Fibroblast of lung (primary cell): ENCODE measurements around the gene SHROOM3. TPM values are rescaled to one million over a fixed set of nuclear protein-coding genes. Genes with fewer than 3 reads are reported as not detected.
"Not testable (repeated sequence)": the region's sequence is repeated elsewhere in the genome, so short reads cannot be mapped to it uniquely, and the experiment has no call there.

Experiments used
- DNase-seq, 2 donors: peaks; one replicate each; pipeline versions ENCODE4 v3.0.0 to v3.0.0-alpha.2; 2010; ENCODE audit warnings: low read depth in 2 of 2
- H2AFZ ChIP-seq: 2 replicates; pipeline ENCODE4 v1.5.1; 2012; ENCODE audit warnings: low read length, control low read depth, inconsistent platforms
- H3K27ac ChIP-seq: 2 replicates; pipeline ENCODE4 v1.5.1; 2011; ENCODE audit warnings: low read length, control low read depth; ENCODE audit not compliant: insufficient read depth
- H3K27me3 ChIP-seq: 2 replicates; pipeline ENCODE4 v1.5.1; 2011; ENCODE audit warnings: mild to moderate bottlenecking, low read length; ENCODE audit not compliant: control insufficient read depth, insufficient read depth
- H3K36me3 ChIP-seq: 2 replicates; pipeline ENCODE4 v1.5.1; 2011; ENCODE audit warnings: low read length; ENCODE audit not compliant: control insufficient read depth, insufficient read depth
- H3K4me1 ChIP-seq: 2 replicates; pipeline ENCODE4 v1.5.1; 2011; ENCODE audit warnings: low read length; ENCODE audit not compliant: control insufficient read depth, insufficient read depth; ENCODE audit errors: extremely low read depth
- H3K4me2 ChIP-seq: 2 replicates; pipeline ENCODE4 v1.5.1; 2011; ENCODE audit warnings: low read length, control low read depth; ENCODE audit not compliant: insufficient read depth; ENCODE audit errors: extremely low read depth
- H3K4me3 ChIP-seq, 4 experiments: fragments of 200-600 bp in 1 of 4; sonication (generic) in 1 of 4; replicated peaks in 1 of 4; 2 replicates each; pipeline ENCODE4 v1.5.1; 2011 to 2016; ENCODE audit warnings: low read length in 4 of 4, low read depth in 3 of 4, mild to moderate bottlenecking in 3 of 4, control low read depth in 2 of 4, inconsistent platforms in 1 of 4, mixed read lengths in 1 of 4; ENCODE audit not compliant: insufficient read depth in 1 of 4; ENCODE audit errors: control extremely low read depth in 1 of 4
- H3K79me2 ChIP-seq: 2 replicates; pipeline ENCODE4 v1.5.1; 2012; ENCODE audit warnings: mild to moderate bottlenecking, low read length, inconsistent platforms; ENCODE audit not compliant: control insufficient read depth, insufficient read depth
- H3K9ac ChIP-seq: 2 replicates; pipeline ENCODE4 v1.5.1; 2011; ENCODE audit warnings: mild to moderate bottlenecking, low read length, control low read depth; ENCODE audit not compliant: insufficient read depth
- H3K9me3 ChIP-seq: 2 replicates; pipeline ENCODE4 v1.5.1; 2012; ENCODE audit warnings: low read depth, low read length; ENCODE audit not compliant: control insufficient read depth, insufficient read depth
- H4K20me1 ChIP-seq: 2 replicates; pipeline ENCODE4 v1.5.1; 2011; ENCODE audit warnings: low read length; ENCODE audit not compliant: control insufficient read depth, insufficient read depth; ENCODE audit errors: extremely low read depth
- CTCF ChIP-seq, 2 donors: IDR thresholded peaks in 1 of 2; conservative IDR thresholded peaks in 1 of 2; 1 replicate in 1 of 2; 2 replicates in 1 of 2; pipeline ENCODE4 v1.5.1; 2011 to 2012; ENCODE audit warnings: low read length in 2 of 2, control low read depth in 1 of 2, inconsistent platforms in 1 of 2, low read depth in 1 of 2, mild to moderate bottlenecking in 1 of 2
- EZH2 ChIP-seq: IDR thresholded peaks from 2 replicates; pipeline ENCODE4 v1.5.1; 2012; ENCODE audit warnings: low read length, control low read depth, mild to moderate bottlenecking; ENCODE audit errors: missing control alignments
- polyA plus RNA-seq, 2 donors: library from polyadenylated mRNA; depleted of rRNA in 1 of 2; stranded (reverse) in 1 of 2; unstranded in 1 of 2; fragments of >200 nt; gene quantifications; 2 replicates each; pipeline ENCODE4 v1.2.1, GENCODE V29; 2011 to 2012; ENCODE audit warnings: missing spikeins in 1 of 2
- total RNA-seq: library from RNA; depleted of rRNA; stranded (reverse); fragments of >200 nt; gene quantifications from 2 replicates; pipeline ENCODE4 v1.2.1, GENCODE V29; 2014

SHROOM3 gene
- total and polyA plus RNA-seq, 2 donors (not counting 1 experiment from before 2014, with no cell fraction given): 9.9 to 23.9 TPM

- no peak overlapping the region for H3K9ac ChIP-seq
- no peak overlapping the region for H3K4me3 ChIP-seq
- no peak for TF ChIP-seq EZH2
- TF ChIP-seq CTCF (conservative IDR thresholded peaks at IDR 0.05 in 1 of 2, IDR thresholded peaks at IDR 0.05 in 1 of 2; ENCODE audit: low read depth in 1 of 2, low read length in 2 of 2): no peak
- H3K27ac ChIP-seq: no peak overlapping the region
- H3K9me3 ChIP-seq: no peaks in the 10 kb centered on the region
- peaks cover 4% of the 10 kb centered on the region for H3K4me1 ChIP-seq
- no peak overlapping the region for H3K4me2 ChIP-seq
- H3K27me3 ChIP-seq: no peaks in the 10 kb centered on the region
- no peaks in the 10 kb centered on the region for H3K79me2 ChIP-seq
- no peaks in the 10 kb centered on the region for H4K20me1 ChIP-seq
- H3K36me3 ChIP-seq: no peaks in the 10 kb centered on the region
- no peak for DNase-seq
- H2AFZ ChIP-seq: no peak overlapping the region
These were observed 283.8 kb downstream of the SHROOM3 start for GRCh38 chr4:76718831-76719230.

- Histone ChIP-seq H3K9ac (no peak overlapping the region), H3K4me2 (no peak overlapping the region), H3K4me3 (no peak overlapping the region), H3K27ac (no peak overlapping the region), H3K36me3 (no peaks in the 10 kb centered on the region), H3K9me3 (no peaks in the 10 kb centered on the region), H2AFZ (no peak overlapping the region), H3K79me2 (no peaks in the 10 kb centered on the region), H4K20me1 (no peaks in the 10 kb centered on the region), H3K4me1 (peaks cover 6% of the 10 kb centered on the region), H3K27me3 (no peaks in the 10 kb centered on the region)
- TF ChIP-seq EZH2 (no peak), CTCF (conservative IDR thresholded peaks at IDR 0.05 in 1 of 2, IDR thresholded peaks at IDR 0.05 in 1 of 2; ENCODE audit: low read depth in 1 of 2, low read length in 2 of 2) (no peak)
- no peak for DNase-seq
These were observed 285.1 kb downstream of the SHROOM3 start for GRCh38 chr4:76720121-76720520.

- DNase-seq, H3K4me3 ChIP-seq, H3K4me2 ChIP-seq, H3K9ac ChIP-seq, H3K36me3 ChIP-seq, H2AFZ ChIP-seq, H3K79me2 ChIP-seq, H3K4me1 ChIP-seq, H3K9me3 ChIP-seq, H3K27ac ChIP-seq, H4K20me1 ChIP-seq, H3K27me3 ChIP-seq: not testable (repeated sequence)
These were observed 287.1 kb downstream of the SHROOM3 start for GRCh38 chr4:76722146-76722545.
